Heart right ventricle (tissue), 16 donors: Measurements from ENCODE around the gene ZNF480. TPM values are rescaled to one million over a fixed set of nuclear protein-coding genes. Genes with fewer than 3 reads are reported as not detected.

ENCODE experiments used
- ATAC-seq, 8 donors: fragments of 200-7000 bp; cut with Tn5 transposase; one replicate each; pipeline ENCODE4 v1.9.1; 2020; ENCODE audit warnings: mild to moderate bottlenecking in 8 of 8, moderate library complexity in 8 of 8, moderate number of reproducible peaks in 1 of 8
- DNase-seq, 2 donors: peaks; one replicate each; pipeline ENCODE4 v3.0.0-alpha.2; 2020
- H3K27ac ChIP-seq, 10 donors: fragments of 200-600 bp; sonication (generic) in 2 of 10; one replicate each; pipeline versions ENCODE4 v1.5.0 to v1.8.0; 2020 to 2022; ENCODE audit warnings: mild to moderate bottlenecking in 3 of 10
- H3K27me3 ChIP-seq, 7 donors: fragments of 200-600 bp; one replicate each; pipeline ENCODE4 v1.8.0; 2021 to 2022; ENCODE audit warnings: mild to moderate bottlenecking in 2 of 7
- H3K36me3 ChIP-seq, 9 donors: fragments of 200-600 bp; sonication (generic) in 1 of 9; one replicate each; pipeline versions ENCODE4 v1.5.0 to v1.8.0; 2020 to 2022; ENCODE audit warnings: mild to moderate bottlenecking in 2 of 9
- H3K4me1 ChIP-seq, 9 donors: fragments of 200-600 bp; sonication (generic) in 1 of 9; one replicate each; pipeline versions ENCODE4 v1.5.0 to v1.8.0; 2020 to 2022; ENCODE audit warnings: mild to moderate bottlenecking in 4 of 9
- H3K4me3 ChIP-seq, 10 donors: fragments of 200-600 bp; sonication (generic) in 2 of 10; one replicate each; pipeline versions ENCODE4 v1.5.0 to v1.8.0; 2020 to 2022; ENCODE audit warnings: mild to moderate bottlenecking in 7 of 10, moderate library complexity in 2 of 10
- H3K9me3 ChIP-seq, 11 donors: fragments of 200-600 bp in 10 of 11; sonication (generic) in 2 of 11; one replicate each; pipeline versions ENCODE4 v1.5.0 to v1.8.0; 2013 to 2022; ENCODE audit warnings: mild to moderate bottlenecking in 2 of 11, control low read depth in 1 of 11, moderate library complexity in 1 of 11
- CTCF ChIP-seq, 9 donors: fragments of 200-600 bp; sonication (generic) in 2 of 9; IDR thresholded peaks; one replicate each; pipeline versions ENCODE4 v1.5.0 to v1.8.0; 2021 to 2022; ENCODE audit warnings: antibody characterized with exemption in 9 of 9, mild to moderate bottlenecking in 5 of 9, moderate library complexity in 1 of 9
- WGBS, 2 donors: extraction: QIAGEN DNeasy Blood & Tissue Kit; methylation state at CpG; one replicate each; pipeline ENCODE4 v1.1.7; 2013; ENCODE audit warnings: inconsistent platforms in 1 of 2; 5-methylcytosine and 5-hydroxymethylcytosine counted together
- intact Hi-C, 10 donors: fragments of 100-400 bp; cut with DNase I; formaldehyde crosslinking; loops; one replicate each; pipeline versions ENCODE4 v1.11.1 to v1.14.2; 2022
- microRNA-seq, 2 donors: library from miRNA; unstranded; fragments of <30 nt; microRNA quantifications; one replicate each; pipeline ENCODE4 v1.2.0, GENCODE V29; 2021
- polyA plus RNA-seq, 2 donors: library from polyadenylated mRNA; stranded (reverse); fragments of 200-250 nt; gene quantifications; one replicate each; pipeline ENCODE4 v1.2.3, GENCODE V29; 2013
- total RNA-seq, 10 donors: library from RNA; stranded (reverse); fragmentation: NEBNext Ultra II Directional in 3 of 10; extraction: Animal tissue kit (Norgen Biotek cat#: 25700) in 3 of 10; gene quantifications; one replicate each; pipeline versions ENCODE4 v1.2.1 to v1.2.4, GENCODE V29; 2021 to 2023
- donor health status: Arrhythmogenic right ventricular cardiomyopathy.
- donor health status: ischemic (EF 13 %, LVEDD 7.1; RV severe dilation, severe dysfunction).
- donor health status: healthy with polysubstance abuse.
- donor health status: DM: no; HTN: yes; CAD: no.
- donor health status: DM: no; HTN: no; CAD: no.
- donor health status: ischemic (EF 25% LVEDD 6.9; RV normal size, moderate dysfunction).
- donor health status: ischemic (EF 25% LVEDD 5.7; RV mildly dilated, moderate dysfunction).
- donor health status: healthy.
- donor health status: DM: yes; HTN: yes; CAD: no.
- donor health status: Ischemic cardiomyopathy.
- donor health status: ischemic (EF 35%, LVEDD 5.7; RV mildly dilated, moderate dysfunction).
- donor health status: nonischemic (EF 11% LVEDD 7.7; RV severe dilation, severe dysfunction).
- donor health status: DM: yes; HTN: yes; CAD: no.
- donor health status: PGD.
- donor health status: ischemic (EF 29% LVEDD 5.4; RV normal size, mild dysfunction).
- donor health status: nonischemic (EF 23%, LVEDD 6.1; RV moderate dilation, normal function).

ZNF480 gene
- total and polyA plus RNA-seq, 12 donors: 6.9 to 19.6 (median 13.4) TPM

GRCh38 chr19:52370341-52370710 is 73.4 kb downstream of the ZNF480 start:
- Histone ChIP-seq H3K4me3 (peak overlapping the region; percentile 62 to 94 (median 78)), H3K4me1 (peaks cover 0 to 15% (median 5%) of the 10 kb centered on the region in 9 donors), H3K27me3 (no peaks in the 10 kb centered on the region), H3K36me3 (peaks cover 0 to 61% (median 40%) of the 10 kb centered on the region in 9 donors), H3K9me3 (peaks cover 0 to 96% (median 32%) of the 10 kb centered on the region in 11 donors), H3K27ac (peak overlapping the region; percentile 83 to 98 (median 96))
- TF ChIP-seq CTCF (IDR thresholded peaks at IDR 0.05): no peak
- ATAC-seq: no peak
- DNase-seq: no peak
- intact Hi-C loops: no loop called here
- 25 to 43% methylated on average over 7 of the region's 7 CpGs for whole genome bisulfite sequencing, 2 donors

Small RNA genes within 50 kb of the gene (microRNA-seq; reads per million reads assigned to microRNA genes)
- 2.0 to 4.2 reads per million in 2 donors for gene MIR643

Other genes starting within 250 kb of the ZNF480 start
- 10 to 100 TPM in 2 of 10 donors, 1 to 10 TPM in 8; 5.1 to 11.4 (median 8.7) TPM for gene ZNF432, start 248.3 kb upstream of the ZNF480 start, total RNA-seq
- gene ZNF432, start 248.3 kb upstream of the ZNF480 start, polyA plus RNA-seq: 10 to 100 TPM in 1 of 2 donors, 1 to 10 TPM in 1; 3.8 to 14.4 TPM
- gene ZNF841, start 201.4 kb upstream of the ZNF480 start, total RNA-seq: 10 to 100 TPM in 2 of 10 donors, 1 to 10 TPM in 8; 6.7 to 10.7 (median 9.3) TPM
- gene ZNF841, start 201.4 kb upstream of the ZNF480 start, polyA plus RNA-seq: 1 to 10 TPM; 3.1 to 8.5 TPM
- gene ZNF616, start 157.2 kb upstream of the ZNF480 start, total RNA-seq: 1 to 10 TPM; 4.9 to 8.0 (median 6.5) TPM
- gene ZNF616, start 157.2 kb upstream of the ZNF480 start, polyA plus RNA-seq: 1 to 10 TPM; 1.6 to 2.2 TPM
- gene ZNF836, start 125.5 kb upstream of the ZNF480 start, total RNA-seq: 10 to 100 TPM in 1 of 10 donors, 1 to 10 TPM in 9; 5.1 to 10.6 (median 7.1) TPM
- gene ZNF836, start 125.5 kb upstream of the ZNF480 start, polyA plus RNA-seq: 1 to 10 TPM; 2.3 to 6.1 TPM
- gene PPP2R1A, start 107.1 kb upstream of the ZNF480 start, total RNA-seq: 100 to 1,000 TPM; 337 to 469 (median 401) TPM
- 100 to 1,000 TPM; 238 to 438 TPM for gene PPP2R1A, start 107.1 kb upstream of the ZNF480 start, polyA plus RNA-seq
- 10 to 100 TPM in 6 of 10 donors, 1 to 10 TPM in 4; 9.0 to 14.4 (median 10.5) TPM for gene ZNF766, start 27.6 kb upstream of the ZNF480 start, total RNA-seq
- 1 to 10 TPM; 3.1 TPM for gene ZNF766, start 27.6 kb upstream of the ZNF480 start, polyA plus RNA-seq
- gene ZNF610, start 39.1 kb downstream of the ZNF480 start, total RNA-seq: 1 to 10 TPM; 2.1 to 6.8 (median 4.7) TPM
- 1 to 10 TPM; 1.1 to 2.9 TPM for gene ZNF610, start 39.1 kb downstream of the ZNF480 start, polyA plus RNA-seq
- 10 to 100 TPM; 13.4 to 24.2 (median 18.7) TPM for gene ZNF880, start 72.8 kb downstream of the ZNF480 start, total RNA-seq
- 10 to 100 TPM; 12.4 to 14.3 TPM for gene ZNF880, start 72.8 kb downstream of the ZNF480 start, polyA plus RNA-seq
- 10 to 100 TPM; 10.2 to 26.7 (median 17.4) TPM for gene ZNF528, start 100.7 kb downstream of the ZNF480 start, total RNA-seq
- 10 to 100 TPM in 1 of 2 donors, 1 to 10 TPM in 1; 5.4 to 15.1 TPM for gene ZNF528, start 100.7 kb downstream of the ZNF480 start, polyA plus RNA-seq
- under 1 TPM; 0.12 to 0.85 (median 0.24) TPM for gene ZNF534, start 132.0 kb downstream of the ZNF480 start, total RNA-seq
- gene ZNF534, start 132.0 kb downstream of the ZNF480 start, polyA plus RNA-seq: under 1 TPM; 0.28 to 0.88 TPM
- gene ZNF578, start 156.4 kb downstream of the ZNF480 start, total RNA-seq: 1 to 10 TPM; 1.3 to 3.5 (median 2.0) TPM
- gene ZNF578, start 156.4 kb downstream of the ZNF480 start, polyA plus RNA-seq: 1 to 10 TPM in 1 of 2 donors, under 1 TPM in 1; 0.58 to 1.8 TPM
- 10 to 100 TPM; 18.0 to 44.0 (median 32.9) TPM for gene ZNF808, start 230.5 kb downstream of the ZNF480 start, total RNA-seq
- 1 to 10 TPM; 1.8 to 8.6 TPM for gene ZNF808, start 230.5 kb downstream of the ZNF480 start, polyA plus RNA-seq